Vagina (tissue), 2 donors: ENCODE measurements around the gene MEF2D. TPM values are rescaled to one million over a fixed set of nuclear protein-coding genes. Genes with fewer than 3 reads are reported as not detected.

Source experiments
- DNase-seq, 2 donors: peaks; one replicate each; pipeline ENCODE4 v3.0.0-alpha.2; 2017; ENCODE audit errors: extremely low spot score in 2 of 2
- H3K27ac ChIP-seq: fragments of 200-600 bp; sonication (generic); one replicate; pipeline ENCODE4 v1.5.1; 2019
- H3K27me3 ChIP-seq: fragments of 200-600 bp; sonication (generic); one replicate; pipeline ENCODE4 v1.5.1; 2019
- H3K36me3 ChIP-seq, 2 donors: fragments of 200-600 bp; sonication (generic); one replicate each; pipeline ENCODE4 v1.5.1; 2017 to 2019
- H3K4me1 ChIP-seq: fragments of 200-600 bp; sonication (generic); one replicate; pipeline ENCODE4 v1.5.1; 2019
- H3K4me3 ChIP-seq, 2 donors: fragments of 200-600 bp; sonication (generic); 1 replicate in 1 of 2; 2 replicates in 1 of 2; pipeline ENCODE4 v1.5.1; 2016 to 2019
- H3K9me3 ChIP-seq: fragments of 200-600 bp; sonication (generic); one replicate; pipeline ENCODE4 v1.5.1; 2019
- POLR2A ChIP-seq, 2 donors: fragments of 450-650 bp; IDR thresholded peaks; one replicate each; pipeline ENCODE4 v1.6.1; 2017; ENCODE audit warnings: antibody characterized with exemption in 2 of 2, mild to moderate bottlenecking in 2 of 2, moderate library complexity in 2 of 2
- POLR2AphosphoS5 ChIP-seq, 2 donors: sonication (generic); formaldehyde crosslinking; IDR thresholded peaks; one replicate each; pipeline ENCODE4 v1.9.0; 2017; ENCODE audit warnings: antibody characterized with exemption in 2 of 2, mild to moderate bottlenecking in 2 of 2, low read depth in 1 of 2; ENCODE audit not compliant: insufficient read depth in 1 of 2
- intact Hi-C: fragments of 100-400 bp; cut with DNase I; formaldehyde crosslinking; loops from one replicate; pipeline ENCODE4 v1.15.1; 2023
- total RNA-seq: library from RNA; depleted of rRNA; stranded (reverse); fragments of >200 nt; gene quantifications from one replicate; pipeline ENCODE4 v1.2.3, GENCODE V29; 2016
- TF ChIP-seq, protein P1 (sequence below), 3 experiments: fragments of 450-650 bp in 2 of 3; fragments of 200-600 bp in 1 of 3; sonication (generic) in 1 of 3; IDR thresholded peaks; one replicate each; pipeline ENCODE4 v1.5.1; 2017 to 2019; ENCODE audit warnings: antibody characterized with exemption in 3 of 3, mild to moderate bottlenecking in 2 of 3, moderate library complexity in 2 of 3

Gene MEF2D
- total RNA-seq, 1 donor from 2014 or later = 33.9 TPM

DNA sequence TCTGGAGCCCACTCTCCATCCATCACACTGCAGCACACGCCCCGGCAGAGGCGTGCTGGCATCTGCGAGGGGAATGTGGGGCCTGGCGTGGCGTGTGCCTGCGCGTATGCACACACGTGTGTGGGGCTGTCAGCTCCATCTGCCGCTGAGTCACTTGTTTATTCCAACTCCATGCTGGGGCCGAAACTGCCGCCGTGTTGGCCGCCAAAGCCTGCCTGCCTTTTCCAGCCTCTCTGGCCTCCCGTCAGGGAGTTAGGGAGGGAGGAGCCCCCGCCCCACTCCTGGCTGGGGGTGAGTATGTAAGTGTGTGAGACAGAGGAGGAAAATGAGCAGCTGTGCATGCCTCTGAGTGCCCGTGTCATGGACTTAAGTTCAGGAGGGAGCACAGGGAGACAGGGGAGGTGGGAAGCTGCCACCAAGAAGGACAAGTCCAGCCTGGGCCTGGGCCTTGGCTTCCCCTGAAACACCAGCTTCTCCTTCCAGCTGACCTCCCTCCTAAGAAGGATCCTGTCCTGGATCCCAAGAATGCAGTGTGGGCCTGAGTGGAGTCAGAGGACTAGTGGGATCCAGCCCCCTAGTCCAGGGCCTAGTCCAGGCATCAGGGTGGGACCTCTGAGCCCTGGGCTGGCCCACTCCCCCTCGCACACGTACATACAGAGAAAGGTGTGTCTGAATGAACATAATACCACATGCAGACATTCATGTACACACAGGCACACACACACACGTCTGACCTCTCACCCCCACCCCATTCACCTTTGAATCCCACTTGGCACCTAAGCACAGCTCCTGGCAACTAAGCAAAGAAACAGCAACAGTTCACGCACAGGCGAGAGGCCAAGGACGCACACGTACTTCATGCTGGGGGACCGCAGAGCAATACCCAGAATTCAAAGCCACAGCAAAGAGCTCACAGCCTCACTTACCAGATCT is 24.7 kb downstream of the MEF2D start:
- Histone ChIP-seq H3K27me3 (no peaks in the 10 kb centered on the region), H3K9me3 (no peaks in the 10 kb centered on the region), H3K4me1 (peaks cover 48% of the 10 kb centered on the region), H3K4me3 (peak overlapping the region in 1 of 2 donors; percentile 20), H3K36me3 (peaks cover 0 to 84% of the 10 kb centered on the region in 2 donors), H3K27ac (peak overlapping the region; percentile 94)
- peak in 1 of 2 donors; percentile 98 for DNase-seq
- intact Hi-C loops = no loop called here
- TF ChIP-seq POLR2AphosphoS5 (IDR thresholded peaks at IDR 0.05; ENCODE audit: insufficient read depth in 1 of 2, low read depth in 1 of 2) (peak; percentile 92 to 97), POLR2A (IDR thresholded peaks at IDR 0.05) (peak in 1 of 2 donors; percentile 4)
- TF ChIP-seq, protein P1, sequence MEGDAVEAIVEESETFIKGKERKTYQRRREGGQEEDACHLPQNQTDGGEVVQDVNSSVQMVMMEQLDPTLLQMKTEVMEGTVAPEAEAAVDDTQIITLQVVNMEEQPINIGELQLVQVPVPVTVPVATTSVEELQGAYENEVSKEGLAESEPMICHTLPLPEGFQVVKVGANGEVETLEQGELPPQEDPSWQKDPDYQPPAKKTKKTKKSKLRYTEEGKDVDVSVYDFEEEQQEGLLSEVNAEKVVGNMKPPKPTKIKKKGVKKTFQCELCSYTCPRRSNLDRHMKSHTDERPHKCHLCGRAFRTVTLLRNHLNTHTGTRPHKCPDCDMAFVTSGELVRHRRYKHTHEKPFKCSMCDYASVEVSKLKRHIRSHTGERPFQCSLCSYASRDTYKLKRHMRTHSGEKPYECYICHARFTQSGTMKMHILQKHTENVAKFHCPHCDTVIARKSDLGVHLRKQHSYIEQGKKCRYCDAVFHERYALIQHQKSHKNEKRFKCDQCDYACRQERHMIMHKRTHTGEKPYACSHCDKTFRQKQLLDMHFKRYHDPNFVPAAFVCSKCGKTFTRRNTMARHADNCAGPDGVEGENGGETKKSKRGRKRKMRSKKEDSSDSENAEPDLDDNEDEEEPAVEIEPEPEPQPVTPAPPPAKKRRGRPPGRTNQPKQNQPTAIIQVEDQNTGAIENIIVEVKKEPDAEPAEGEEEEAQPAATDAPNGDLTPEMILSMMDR (IDR thresholded peaks at IDR 0.05) = no peak

DNA sequence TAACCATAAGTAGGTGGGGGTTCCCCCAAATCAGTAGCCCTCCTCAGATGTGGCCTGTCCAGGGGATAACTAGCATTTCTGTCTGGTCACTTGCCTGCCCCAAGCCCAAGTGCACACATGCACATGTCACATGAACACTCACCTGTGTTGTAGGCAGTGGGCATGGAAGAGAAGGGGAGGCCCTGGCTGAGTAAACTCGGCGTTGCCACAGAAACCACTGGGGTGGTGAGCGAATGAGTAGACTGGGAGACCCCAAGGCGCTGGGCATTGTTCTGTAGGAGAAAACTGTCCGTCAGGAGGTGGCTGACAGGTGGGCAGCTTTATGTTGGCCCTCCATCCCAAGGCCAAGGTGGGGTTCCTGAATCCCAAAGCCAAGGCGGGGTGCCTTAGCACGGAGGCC is 25.6 kb downstream of the MEF2D start:
- no peaks in the 10 kb centered on the region for H3K27me3 ChIP-seq
- peak overlapping the region; percentile 94 for H3K27ac ChIP-seq
- peaks cover 39% of the 10 kb centered on the region for H3K4me1 ChIP-seq
- no peak overlapping the region for H3K4me3 ChIP-seq
- intact Hi-C loops = no loop called here
- no peak for DNase-seq
- H3K36me3 ChIP-seq = peaks cover 0 to 84% of the 10 kb centered on the region in 2 donors
- no peaks in the 10 kb centered on the region for H3K9me3 ChIP-seq
- TF ChIP-seq, protein P1 (IDR thresholded peaks at IDR 0.05) = no peak
- TF ChIP-seq POLR2AphosphoS5 (IDR thresholded peaks at IDR 0.05; ENCODE audit: insufficient read depth in 1 of 2, low read depth in 1 of 2) (no peak), POLR2A (IDR thresholded peaks at IDR 0.05) (no peak)

DNA sequence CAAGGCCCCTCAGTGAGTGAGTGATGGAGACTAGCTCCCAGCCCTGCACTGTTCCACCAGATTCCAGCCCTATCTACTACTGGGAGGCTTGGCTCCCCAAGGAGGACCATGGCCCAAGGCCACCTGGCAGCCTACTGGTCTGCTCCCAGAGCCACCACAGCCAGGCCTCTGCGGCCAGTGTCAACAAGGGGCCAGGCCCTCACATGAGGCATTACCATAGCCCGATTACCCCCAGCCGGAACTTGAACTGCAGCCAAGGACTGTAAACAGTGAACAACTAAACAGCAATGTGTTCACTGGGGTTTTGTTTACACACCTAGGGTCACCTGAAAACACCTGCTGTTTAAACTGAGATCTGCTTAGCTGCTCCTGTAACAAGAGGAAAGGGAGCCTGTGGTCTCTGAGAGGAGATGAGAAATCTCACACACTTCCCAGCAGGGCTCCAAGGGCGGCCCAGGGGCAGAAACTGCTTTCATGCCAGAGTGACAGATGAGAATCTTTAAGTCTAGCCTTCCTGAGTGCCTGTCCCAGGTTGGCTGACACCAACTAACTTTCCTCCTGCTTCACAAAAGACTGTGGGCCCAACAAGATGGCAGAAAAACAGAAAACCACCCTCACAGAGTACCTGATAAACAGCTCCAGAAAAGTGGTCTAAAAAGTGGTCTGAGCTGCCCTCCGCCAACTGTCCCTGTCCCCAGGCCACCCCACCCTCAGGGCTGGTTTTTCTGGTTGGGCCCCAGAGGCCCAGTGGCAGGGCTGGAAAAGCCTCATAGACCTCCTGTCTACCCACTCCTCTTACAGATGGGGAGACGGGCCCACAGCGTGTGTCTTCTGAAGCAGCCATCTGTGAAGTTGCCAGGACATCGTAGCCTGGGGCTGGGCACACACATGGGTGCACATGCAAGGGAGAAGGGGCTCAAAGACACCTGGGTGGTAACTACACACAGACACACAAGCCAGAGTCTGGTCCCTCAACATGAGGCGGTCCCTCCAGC is 28.8 kb downstream of the MEF2D start:
- Histone ChIP-seq H3K27ac (peak overlapping the region; percentile 94), H3K4me3 (no peak overlapping the region), H3K36me3 (peaks cover 4 to 90% of the 10 kb centered on the region in 2 donors), H3K27me3 (no peaks in the 10 kb centered on the region), H3K4me1 (peaks cover 13% of the 10 kb centered on the region), H3K9me3 (no peaks in the 10 kb centered on the region)
- TF ChIP-seq POLR2A (IDR thresholded peaks at IDR 0.05) (no peak), POLR2AphosphoS5 (IDR thresholded peaks at IDR 0.05; ENCODE audit: insufficient read depth in 1 of 2, low read depth in 1 of 2) (no peak)
- TF ChIP-seq, protein P1 (IDR thresholded peaks at IDR 0.05) = no peak
- DNase-seq = no peak
- intact Hi-C loops = no loop called here

DNA sequence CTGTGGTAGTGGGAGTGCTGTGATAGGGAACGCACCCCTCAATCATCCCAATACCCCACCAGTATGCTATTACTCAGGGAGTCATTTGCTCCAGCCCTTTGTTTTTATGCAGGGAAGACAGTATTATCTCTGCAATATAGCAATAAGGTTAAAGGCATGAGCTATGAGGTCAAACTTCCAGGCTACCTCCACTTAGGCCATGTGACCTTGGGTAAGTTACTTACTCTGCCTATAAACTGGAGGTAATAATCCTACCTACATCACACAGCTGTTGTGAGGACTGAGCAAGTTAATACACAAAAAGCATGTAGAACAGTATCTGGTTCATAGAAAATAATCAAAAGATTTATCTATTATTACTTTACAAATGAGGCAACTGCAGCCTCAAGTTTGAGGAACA is 30.1 kb downstream of the MEF2D start:
- H3K4me1 ChIP-seq = peaks cover 15% of the 10 kb centered on the region
- H3K27me3 ChIP-seq = no peaks in the 10 kb centered on the region
- DNase-seq = no peak
- peak overlapping the region; percentile 94 for H3K27ac ChIP-seq
- H3K4me3 ChIP-seq = no peak overlapping the region
- TF ChIP-seq POLR2AphosphoS5 (IDR thresholded peaks at IDR 0.05; ENCODE audit: insufficient read depth in 1 of 2, low read depth in 1 of 2) (no peak), POLR2A (IDR thresholded peaks at IDR 0.05) (no peak)
- TF ChIP-seq, protein P1 (IDR thresholded peaks at IDR 0.05) = no peak
- peaks cover 4 to 89% of the 10 kb centered on the region in 2 donors for H3K36me3 ChIP-seq
- H3K9me3 ChIP-seq = no peaks in the 10 kb centered on the region
- intact Hi-C loops = no loop called here
